DOHH2 (cell line): ENCODE measurements around the gene ARHGAP1.

ENCODE experiments used
- H3F3A ChIP-seq: fragments of 200-600 bp; sonication (generic), shearing (Covaris generic); 2 replicates; pipeline ENCODE4 v1.6.0; 2016; ENCODE audit warnings: antibody characterized with exemption, mild to moderate bottlenecking; ENCODE audit not compliant: control insufficient read depth, insufficient read depth
- H3K27ac ChIP-seq: fragments of 200-600 bp; sonication (generic); 2 replicates; pipeline ENCODE4 v1.5.1; 2014; ENCODE audit warnings: low read depth, mild to moderate bottlenecking, low read length, moderate library complexity
- H3K27me3 ChIP-seq: fragments of 200-600 bp; sonication (generic); 2 replicates; pipeline ENCODE4 v1.6.1; 2014; ENCODE audit warnings: mild to moderate bottlenecking, low read length, mixed read lengths; ENCODE audit not compliant: control insufficient read depth
- H3K36me3 ChIP-seq: fragments of 200-600 bp; sonication (generic); 2 replicates; pipeline ENCODE4 v1.6.1; 2014; ENCODE audit warnings: mild to moderate bottlenecking, low read length, moderate library complexity, mixed read lengths; ENCODE audit not compliant: control insufficient read depth
- H3K4me1 ChIP-seq: fragments of 200-600 bp; sonication (generic); 2 replicates; pipeline ENCODE4 v1.6.1; 2014; ENCODE audit warnings: mild to moderate bottlenecking, low read length, mixed read lengths; ENCODE audit not compliant: control insufficient read depth
- H3K4me2 ChIP-seq: fragments of 200-600 bp; sonication (generic); 2 replicates; pipeline ENCODE4 v1.6.0; 2014; ENCODE audit warnings: mild to moderate bottlenecking, low read length, moderate library complexity
- H3K4me3 ChIP-seq: fragments of 200-600 bp; sonication (generic); 2 replicates; pipeline ENCODE4 v1.5.1; 2014; ENCODE audit warnings: mild to moderate bottlenecking, low read length, mixed read lengths
- H3K79me2 ChIP-seq: fragments of 200-600 bp; sonication (generic); 2 replicates; pipeline ENCODE4 v1.6.1; 2014; ENCODE audit warnings: mild to moderate bottlenecking, low read length, mixed read lengths; ENCODE audit not compliant: control insufficient read depth
- H3K9me2 ChIP-seq: fragments of 200-600 bp; sonication (generic); replicated peaks from 2 replicates; pipeline ENCODE4 v1.6.1; 2014; ENCODE audit warnings: mild to moderate bottlenecking, low read length, mixed read lengths; ENCODE audit not compliant: control insufficient read depth
- H3K9me3 ChIP-seq: fragments of 200-600 bp; sonication (generic); 2 replicates; pipeline ENCODE4 v1.6.1; 2014; ENCODE audit warnings: antibody characterized with exemption, low read length, mixed read lengths; ENCODE audit not compliant: control insufficient read depth, insufficient read depth
- H4K20me1 ChIP-seq: fragments of 200-600 bp; sonication (generic); 2 replicates; pipeline ENCODE4 v1.6.0; 2014; ENCODE audit warnings: low read depth, mild to moderate bottlenecking, antibody characterized with exemption, low read length, moderate library complexity; ENCODE audit not compliant: control insufficient read depth, insufficient read depth
- EZH2phosphoT487 ChIP-seq: fragments of 200-600 bp; sonication (generic); IDR thresholded peaks from 2 replicates; pipeline ENCODE4 v1.6.1; 2017; ENCODE audit warnings: borderline replicate concordance, mild to moderate bottlenecking, antibody characterized with exemption, low read length, moderate library complexity, mixed read lengths
- TF ChIP-seq, protein P1 (sequence below): fragments of 200-600 bp; sonication (generic); IDR thresholded peaks from one replicate; pipeline ENCODE4 v1.5.1; 2014; ENCODE audit warnings: antibody characterized with exemption, mild to moderate bottlenecking, low read depth, low read length; ENCODE audit not compliant: poor library complexity, severe bottlenecking

ARHGAP1 gene

GRCh38 chr11:46700241-46701077 is at the start of gene ARHGAP1, which contains the start of gene ZNF408:
TSS of gene ARHGAP1 (minus strand) at chr11:46700619. CDS start at chr11:46696107, 4,512 bp downstream.
TSS of gene ZNF408 (plus strand) at chr11:46701031. CDS start at chr11:46701048, 17 bp downstream.
- Histone ChIP-seq H3K36me3 (peaks cover 39% of the 10 kb centered on the region), H3K9me2 (no peaks in the 10 kb centered on the region), H3K79me2 (peaks cover 59% of the 10 kb centered on the region), H3K4me3 (peak within 1 kb of the TSS; percentile 91), H3K27ac (peak within 1 kb of the TSS; percentile 69), H3K4me1 (peaks cover 28% of the 10 kb centered on the region), H3K4me2 (peak within 1 kb of the TSS; percentile 88), H3K9me3 (no peaks in the 10 kb centered on the region), H3K27me3 (no peaks in the 10 kb centered on the region), H4K20me1 (no peaks in the 10 kb centered on the region; the same call in 1 of the 2 replicates), H3F3A (no peaks in the 10 kb centered on the region)
- TF ChIP-seq EZH2phosphoT487, result no peak
- TF ChIP-seq, protein P1, sequence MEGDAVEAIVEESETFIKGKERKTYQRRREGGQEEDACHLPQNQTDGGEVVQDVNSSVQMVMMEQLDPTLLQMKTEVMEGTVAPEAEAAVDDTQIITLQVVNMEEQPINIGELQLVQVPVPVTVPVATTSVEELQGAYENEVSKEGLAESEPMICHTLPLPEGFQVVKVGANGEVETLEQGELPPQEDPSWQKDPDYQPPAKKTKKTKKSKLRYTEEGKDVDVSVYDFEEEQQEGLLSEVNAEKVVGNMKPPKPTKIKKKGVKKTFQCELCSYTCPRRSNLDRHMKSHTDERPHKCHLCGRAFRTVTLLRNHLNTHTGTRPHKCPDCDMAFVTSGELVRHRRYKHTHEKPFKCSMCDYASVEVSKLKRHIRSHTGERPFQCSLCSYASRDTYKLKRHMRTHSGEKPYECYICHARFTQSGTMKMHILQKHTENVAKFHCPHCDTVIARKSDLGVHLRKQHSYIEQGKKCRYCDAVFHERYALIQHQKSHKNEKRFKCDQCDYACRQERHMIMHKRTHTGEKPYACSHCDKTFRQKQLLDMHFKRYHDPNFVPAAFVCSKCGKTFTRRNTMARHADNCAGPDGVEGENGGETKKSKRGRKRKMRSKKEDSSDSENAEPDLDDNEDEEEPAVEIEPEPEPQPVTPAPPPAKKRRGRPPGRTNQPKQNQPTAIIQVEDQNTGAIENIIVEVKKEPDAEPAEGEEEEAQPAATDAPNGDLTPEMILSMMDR, result no peak

- H3K36me3 ChIP-seq, result peaks cover 84% of the 10 kb centered on the region
- no peak overlapping the region for H3K4me3 ChIP-seq
- H3F3A ChIP-seq, result no peaks in the 10 kb centered on the region
- H3K4me1 ChIP-seq, result no peaks in the 10 kb centered on the region
- no peaks in the 10 kb centered on the region for H4K20me1 ChIP-seq
- no peak overlapping the region for H3K27ac ChIP-seq
- H3K79me2 ChIP-seq, result no peaks in the 10 kb centered on the region
- no peaks in the 10 kb centered on the region for H3K9me2 ChIP-seq
- no peaks in the 10 kb centered on the region for H3K9me3 ChIP-seq
- TF ChIP-seq, protein P1, result no peak
- TF ChIP-seq EZH2phosphoT487, result no peak
- H3K4me2 ChIP-seq, result no peak overlapping the region
- no peaks in the 10 kb centered on the region for H3K27me3 ChIP-seq
These were observed 46.7 kb upstream of the ARHGAP1 start for GRCh38 chr11:46747150-46747549.

DNA sequence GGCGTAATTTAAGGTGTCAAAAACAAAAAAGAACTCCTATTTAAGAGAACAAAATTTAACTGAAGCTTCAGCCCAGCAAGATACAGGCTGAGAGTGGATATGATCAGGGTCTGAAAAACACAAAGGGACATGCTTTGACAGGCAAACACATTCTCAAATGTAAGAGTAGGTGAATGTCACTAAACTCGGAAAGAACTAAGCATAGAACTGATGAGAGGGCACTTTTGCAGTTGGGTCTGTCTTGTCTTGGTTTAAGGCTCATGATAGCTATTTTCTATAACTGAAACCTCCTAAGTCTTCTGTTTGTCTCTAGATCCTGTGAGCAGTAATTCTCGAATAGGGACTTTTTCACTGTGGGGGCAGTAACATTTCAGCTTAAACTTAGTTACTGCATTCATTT is 45.6 kb upstream of the ARHGAP1 start:
- Histone ChIP-seq H3K4me3 (no peak overlapping the region), H3K27ac (no peak overlapping the region), H3K4me1 (no peaks in the 10 kb centered on the region), H3K79me2 (no peaks in the 10 kb centered on the region), H3K9me3 (no peaks in the 10 kb centered on the region), H3K27me3 (no peaks in the 10 kb centered on the region), H4K20me1 (no peaks in the 10 kb centered on the region), H3K9me2 (no peaks in the 10 kb centered on the region), H3F3A (no peaks in the 10 kb centered on the region), H3K36me3 (peaks cover 87% of the 10 kb centered on the region), H3K4me2 (no peak overlapping the region)
- no peak for TF ChIP-seq EZH2phosphoT487
- TF ChIP-seq, protein P1, result no peak
